H1 (cell line): ENCODE measurements around the gene GUCY1A1. TPM values are rescaled to one million over a fixed set of nuclear protein-coding genes. Genes with fewer than 3 reads are reported as not detected.

ENCODE experiments used
- CTCF ChIA-PET: fragments of 300-600 bp; sonication (Branson Sonifier 250); formaldehyde crosslinking; loops from one replicate; lab custom pipeline; 2021; ENCODE audit not compliant: partially characterized antibody; lab: Charles Lee
- POLR2A ChIA-PET: fragments of 300-600 bp; sonication (Branson Sonifier 250); formaldehyde crosslinking; loops from one replicate; lab custom pipeline; 2021; ENCODE audit warnings: inconsistent platforms; ENCODE audit not compliant: partially characterized antibody; lab: Charles Lee
- DNase-seq, 2 experiments: peaks; one replicate each; pipeline versions ENCODE4 v3.0.0 to v3.0.0-alpha.2; 2010 to 2022; ENCODE audit warnings: low spot score in 2 of 2, low read depth in 1 of 2, mixed read lengths in 1 of 2
- FAIRE-seq: peaks from 2 replicates; lab custom pipeline; 2011; peaks lifted over from hg19 to GRCh38; lab: Jason Lieb, UNC
- H2AFZ ChIP-seq: 2 replicates; pipeline ENCODE4 v1.8.1; 2012; ENCODE audit warnings: low read length, inconsistent platforms
- H2AK5ac ChIP-seq: 2 replicates; pipeline ENCODE4 v1.6.1; 2013; ENCODE audit warnings: low read depth, low read length
- H2BK120ac ChIP-seq: replicated peaks from 2 replicates; pipeline ENCODE3; 2013; ENCODE audit warnings: low read depth, low read length, inconsistent platforms
- H2BK12ac ChIP-seq: 2 replicates; pipeline ENCODE4 v1.6.1; 2013; ENCODE audit warnings: low read depth, low read length
- H2BK15ac ChIP-seq: 2 replicates; pipeline ENCODE4 v1.6.1; 2013; ENCODE audit warnings: low read length
- H2BK20ac ChIP-seq: 2 replicates; pipeline ENCODE4 v1.6.1; 2013; ENCODE audit warnings: low read length
- H2BK5ac ChIP-seq: 2 replicates; pipeline ENCODE4 v1.6.1; 2013; ENCODE audit warnings: low read depth, low read length
- H3K14ac ChIP-seq: 2 replicates; pipeline ENCODE4 v1.6.1; 2013; ENCODE audit warnings: inconsistent platforms; ENCODE audit not compliant: insufficient read length
- H3K18ac ChIP-seq: 2 replicates; pipeline ENCODE4 v1.6.1; 2013; ENCODE audit warnings: low read length; ENCODE audit errors: extremely low read depth
- H3K23ac ChIP-seq: 2 replicates; pipeline ENCODE4 v1.6.1; 2013; ENCODE audit warnings: inconsistent platforms; ENCODE audit not compliant: insufficient read length
- H3K23me2 ChIP-seq: 2 replicates; pipeline ENCODE4 v1.6.1; 2013; ENCODE audit warnings: low read depth, low read length
- H3K27ac ChIP-seq: 2 replicates; pipeline ENCODE4 v1.6.1; 2011; ENCODE audit warnings: low read depth, low read length, inconsistent platforms
- H3K27me3 ChIP-seq, 4 experiments: replicated peaks in 1 of 4; 1 replicate in 1 of 4; 2 replicates in 3 of 4; pipeline versions ENCODE4 v1.6.1 to v1.8.1; 2011 to 2013; ENCODE audit warnings: low read length in 3 of 4, mild to moderate bottlenecking in 3 of 4, inconsistent platforms in 2 of 4, mixed read lengths in 2 of 4, moderate library complexity in 1 of 4; ENCODE audit not compliant: control insufficient read depth in 3 of 4, insufficient read depth in 3 of 4; ENCODE audit errors: extremely low read depth in 1 of 4
- H3K36me3 ChIP-seq, 4 experiments: 2 replicates each; pipeline versions ENCODE4 v1.6.1 to v1.8.1; 2011 to 2013; ENCODE audit warnings: mild to moderate bottlenecking in 4 of 4, low read length in 3 of 4, moderate library complexity in 2 of 4, control low read depth in 1 of 4, inconsistent platforms in 1 of 4; ENCODE audit not compliant: insufficient read depth in 4 of 4, control insufficient read depth in 2 of 4
- H3K4ac ChIP-seq: replicated peaks from 2 replicates; pipeline ENCODE3; 2013; ENCODE audit warnings: low read length, low read depth, mixed read lengths, inconsistent platforms; ENCODE audit not compliant: insufficient read length
- H3K4me1 ChIP-seq, 4 experiments: replicated peaks in 1 of 4; 1 replicate in 1 of 4; 2 replicates in 3 of 4; pipeline versions ENCODE4 v1.6.1 to v1.8.1; 2011 to 2013; ENCODE audit warnings: low read length in 3 of 4, inconsistent platforms in 2 of 4, mixed read lengths in 1 of 4; ENCODE audit not compliant: insufficient read depth in 4 of 4, control insufficient read depth in 3 of 4
- H3K4me2 ChIP-seq, 2 experiments: 2 replicates each; pipeline versions ENCODE4 v1.6.1 to v1.8.1; 2011 to 2013; ENCODE audit warnings: low read depth in 2 of 2, low read length in 2 of 2, control low read depth in 1 of 2, inconsistent platforms in 1 of 2, mild to moderate bottlenecking in 1 of 2; ENCODE audit not compliant: insufficient read depth in 1 of 2
- H3K4me3 ChIP-seq, 4 experiments: fragments of 200-600, 300-600 bp in 1 of 4; sonication (generic), shearing (Covaris generic), sonication (Bioruptor Twin) in 1 of 4; 2 replicates each; pipeline versions ENCODE4 v1.5.1 to v1.8.1; 2011 to 2016; ENCODE audit warnings: low read length in 4 of 4, low read depth in 3 of 4, control low read depth in 2 of 4, inconsistent platforms in 2 of 4, mild to moderate bottlenecking in 2 of 4, mixed read lengths in 1 of 4, moderate library complexity in 1 of 4; ENCODE audit not compliant: insufficient read depth in 2 of 4; ENCODE audit errors: extremely low read depth in 1 of 4
- H3K56ac ChIP-seq: replicated peaks from 2 replicates; pipeline ENCODE3; 2013; ENCODE audit warnings: low read depth, mild to moderate bottlenecking, mixed read lengths, low read length, inconsistent platforms; ENCODE audit not compliant: insufficient read length
- H3K79me1 ChIP-seq: 2 replicates; pipeline ENCODE4 v1.6.1; 2013; ENCODE audit warnings: low read depth, low read length, control low read depth
- H3K79me2 ChIP-seq, 2 experiments: 2 replicates each; pipeline versions ENCODE4 v1.6.1 to v1.8.1; 2012 to 2013; ENCODE audit warnings: low read length in 2 of 2, mild to moderate bottlenecking in 2 of 2, inconsistent platforms in 1 of 2; ENCODE audit not compliant: insufficient read depth in 2 of 2, control insufficient read depth in 1 of 2
- H3K9ac ChIP-seq, 4 experiments: replicated peaks in 1 of 4; 1 replicate in 1 of 4; 2 replicates in 3 of 4; pipeline versions ENCODE4 v1.6.1 to v1.8.1; 2011 to 2013; ENCODE audit warnings: low read depth in 3 of 4, low read length in 3 of 4, control low read depth in 2 of 4, mild to moderate bottlenecking in 2 of 4, moderate library complexity in 2 of 4, inconsistent platforms in 1 of 4; ENCODE audit errors: extremely low read depth in 1 of 4
- H3K9me3 ChIP-seq, 2 experiments: 2 replicates each; pipeline versions ENCODE4 v1.6.1 to v1.8.1; 2012 to 2013; ENCODE audit warnings: mild to moderate bottlenecking in 2 of 2, moderate library complexity in 2 of 2, control low read depth in 1 of 2, inconsistent platforms in 1 of 2, low read depth in 1 of 2, low read length in 1 of 2, mixed read lengths in 1 of 2; ENCODE audit not compliant: insufficient read depth in 2 of 2
- H4K20me1 ChIP-seq, 2 experiments: replicated peaks in 1 of 2; 2 replicates each; pipeline versions ENCODE3 to v1.8.1; 2011 to 2013; ENCODE audit warnings: inconsistent platforms in 2 of 2, low read length in 2 of 2, mild to moderate bottlenecking in 1 of 2; ENCODE audit not compliant: insufficient read depth in 2 of 2, control insufficient read depth in 1 of 2
- H4K5ac ChIP-seq: 2 replicates; pipeline ENCODE4 v1.6.1; 2013; ENCODE audit warnings: low read length, low read depth, mixed read lengths, inconsistent platforms; ENCODE audit not compliant: insufficient read length
- H4K8ac ChIP-seq: 2 replicates; pipeline ENCODE4 v1.8.0; 2013; ENCODE audit warnings: mild to moderate bottlenecking, moderate library complexity, low read length, inconsistent platforms; ENCODE audit not compliant: insufficient read depth; ENCODE audit errors: extremely low read depth
- H4K91ac ChIP-seq: replicated peaks from 2 replicates; pipeline ENCODE3; 2013; ENCODE audit warnings: low read length, mixed read lengths, inconsistent platforms; ENCODE audit not compliant: insufficient read length
- ASH2L ChIP-seq: fragments of 200-600, 300-600 bp; sonication (generic); IDR thresholded peaks from one replicate; pipeline ENCODE4 v1.7.1; 2017; ENCODE audit warnings: low read length
- CTBP2 ChIP-seq: IDR thresholded peaks from 2 replicates; pipeline ENCODE4 v1.7.0; 2011; ENCODE audit warnings: borderline replicate concordance, mild to moderate bottlenecking, moderate library complexity, mixed read lengths, low read length; ENCODE audit not compliant: insufficient read depth, insufficient read length
- WGBS, 2 experiments: shearing (Covaris generic) in 1 of 2; methylation state at CpG; one replicate each; pipeline versions ENCODE4 v1.1.6 to v1.1.7; 2013 to 2015; ENCODE audit warnings: low lambda C conversion rate in 2 of 2, mixed read lengths in 2 of 2, inconsistent platforms in 1 of 2, low coverage in 1 of 2, missing lambda C conversion rate in 1 of 2; ENCODE audit not compliant: insufficient replicate concordance in 2 of 2, insufficient coverage in 1 of 2, insufficient read length in 1 of 2; ENCODE audit errors: extremely low coverage in 1 of 2, missing lambda C conversion rate in 1 of 2; 5-methylcytosine and 5-hydroxymethylcytosine counted together
- polyA plus RNA-seq, 7 experiments: library from polyadenylated mRNA; depleted of rRNA in 3 of 7; stranded (reverse) in 5 of 7; unstranded in 2 of 7; fragments of >200 nt in 5 of 7; fragments of 200-250 nt in 2 of 7; gene quantifications; 1 replicate in 5 of 7; 2 replicates in 1 of 7; 4 replicates in 1 of 7; pipeline versions ENCODE4 v1.2.1 to v1.2.3, GENCODE V29; 2011 to 2013; ENCODE audit warnings: missing spikeins in 2 of 7, mixed read lengths in 2 of 7
- total RNA-seq: library from RNA; stranded (reverse); fragmentation: NEBNext Ultra II Directional; extraction: Animal tissue kit (Norgen Biotek cat#: 25700); gene quantifications from 2 replicates; pipeline ENCODE4 v1.2.1, GENCODE V29; 2021

GUCY1A1 gene
- total and polyA plus RNA-seq, 2 of the 8 experiments (the other 6 are each of a cell fraction or from before 2014, with no cell fraction given), result not detected

- no peak overlapping the region for H3K4ac ChIP-seq
- H3K4me1 ChIP-seq, result no peaks in the 10 kb centered on the region
- no peak overlapping the region for H4K8ac ChIP-seq
- no peak overlapping the region for H3K56ac ChIP-seq
- no peak overlapping the region for H2AK5ac ChIP-seq
- 50% methylated on average over 2 of the region's 2 CpGs; no CpG with 5 or more reads in 1 of the 2 experiments for WGBS, 2 experiments
- H3K23me2 ChIP-seq, result no peaks in the 10 kb centered on the region
- no peak overlapping the region for H3K9ac ChIP-seq
- no peak overlapping the region for H2BK20ac ChIP-seq
- no peak overlapping the region for H2BK5ac ChIP-seq
- no peak overlapping the region for H2BK15ac ChIP-seq
- no peaks in the 10 kb centered on the region for H3K9me3 ChIP-seq
- H3K79me2 ChIP-seq, result no peaks in the 10 kb centered on the region
- H2BK12ac ChIP-seq, result no peak overlapping the region
- no peaks in the 10 kb centered on the region for H3K27me3 ChIP-seq
- no peak overlapping the region for H3K4me2 ChIP-seq
- H2BK120ac ChIP-seq, result no peak overlapping the region
- FAIRE-seq, result no peak
- no peak overlapping the region for H3K23ac ChIP-seq
- no peak for TF ChIP-seq ASH2L
- no peak for TF ChIP-seq CTBP2
- H3K36me3 ChIP-seq, result no peaks in the 10 kb centered on the region
- no peak overlapping the region for H2AFZ ChIP-seq
- no peak overlapping the region for H3K14ac ChIP-seq
- no peak overlapping the region for H3K18ac ChIP-seq
- H4K20me1 ChIP-seq, result no peaks in the 10 kb centered on the region
- H3K4me3 ChIP-seq, result no peak overlapping the region
- no peak for DNase-seq
- H3K79me1 ChIP-seq, result no peaks in the 10 kb centered on the region
- POLR2A ChIA-PET, result no interaction called here
- H3K27ac ChIP-seq, result no peak overlapping the region
- H4K91ac ChIP-seq, result no peak overlapping the region
- H4K5ac ChIP-seq, result no peak overlapping the region
- CTCF ChIA-PET, result interaction anchor here (1.2 kb wide), 1 partner anchor 36 kb away, joined by 4 read pairs; no protein-coding TSS in a partner anchor
These were observed 39.5 kb downstream of the GUCY1A1 start for GRCh38 chr4:155706147-155706546.
